SJSA1 (cell line): ENCODE data around the gene DNASE1L1. TPM values are rescaled to one million over a fixed set of nuclear protein-coding genes. Genes with fewer than 3 reads are reported as not detected.

ENCODE experiments used
- DNase-seq, 2 experiments: peaks; one replicate each; pipeline ENCODE4 v3.0.0-alpha.2; 2015 to 2020; ENCODE audit warnings: low spot score in 2 of 2, low read depth in 1 of 2
- H3K27ac ChIP-seq: fragments of 250-450 bp; sonication (Bioruptor Pico); 2 replicates; pipeline ENCODE4 v1.5.1; 2020; ENCODE audit warnings: mild to moderate bottlenecking, moderate library complexity
- H3K27me3 ChIP-seq: fragments of 250-450 bp; sonication (Bioruptor Pico); replicated peaks from 2 replicates; pipeline ENCODE4 v1.5.1; 2020; ENCODE audit warnings: mild to moderate bottlenecking, moderate library complexity
- H3K36me3 ChIP-seq: fragments of 250-450 bp; sonication (Bioruptor Pico); 2 replicates; pipeline ENCODE4 v1.5.1; 2020; ENCODE audit warnings: mild to moderate bottlenecking
- H3K4me1 ChIP-seq: fragments of 250-450 bp; sonication (Bioruptor Pico); replicated peaks from 2 replicates; pipeline ENCODE4 v1.6.1; 2021; ENCODE audit warnings: mild to moderate bottlenecking
- H3K4me3 ChIP-seq: fragments of 250-450 bp; sonication (Bioruptor Pico); 2 replicates; pipeline ENCODE4 v1.5.1; 2020; ENCODE audit warnings: mild to moderate bottlenecking
- H3K9me3 ChIP-seq: fragments of 250-450 bp; sonication (Bioruptor Pico); replicated peaks from 2 replicates; pipeline ENCODE4 v1.5.1; 2020; ENCODE audit warnings: mild to moderate bottlenecking
- total RNA-seq: library from RNA; depleted of rRNA; stranded (reverse); fragments of >200 nt; shearing (Covaris generic); gene quantifications from 2 replicates; pipeline ENCODE4 v1.2.3, GENCODE V29; 2014

The DNASE1L1 gene
- total RNA-seq, 1 experiment from 2014 or later, result 41.8 TPM

GRCh38 chrX:154441984-154442707 lies 33.1 kb upstream of the DNASE1L1 start:
- no peak for DNase-seq
- H3K4me3 ChIP-seq, result no peak overlapping the region
- peaks cover 17% of the 10 kb centered on the region for H3K4me1 ChIP-seq
- H3K9me3 ChIP-seq, result no peaks in the 10 kb centered on the region
- H3K27ac ChIP-seq, result no peak overlapping the region
- no peaks in the 10 kb centered on the region for H3K27me3 ChIP-seq
- peaks cover 50% of the 10 kb centered on the region for H3K36me3 ChIP-seq

- Histone ChIP-seq H3K9me3 (no peaks in the 10 kb centered on the region), H3K4me1 (peaks cover 17% of the 10 kb centered on the region), H3K27me3 (no peaks in the 10 kb centered on the region), H3K4me3 (no peak overlapping the region), H3K36me3 (peaks cover 51% of the 10 kb centered on the region), H3K27ac (no peak overlapping the region)
- no peak for DNase-seq
Observed at GRCh38 chrX:154441564-154441963, 32.5 kb upstream of the DNASE1L1 start.

GRCh38 chrX:154440623-154441357 lies 31.7 kb upstream of the DNASE1L1 start:
- Histone ChIP-seq H3K4me3 (no peak overlapping the region), H3K27ac (no peak overlapping the region), H3K9me3 (no peaks in the 10 kb centered on the region), H3K27me3 (no peaks in the 10 kb centered on the region), H3K4me1 (peaks cover 21% of the 10 kb centered on the region), H3K36me3 (peaks cover 53% of the 10 kb centered on the region)
- no peak for DNase-seq

GRCh38 chrX:154439841-154440240 lies 30.8 kb upstream of the DNASE1L1 start:
- Histone ChIP-seq H3K27ac (no peak overlapping the region), H3K4me1 (peaks cover 17% of the 10 kb centered on the region)
- DNase-seq, result no peak

GRCh38 chrX:154437971-154438893 lies 29.2 kb upstream of the DNASE1L1 start:
- peaks cover 10% of the 10 kb centered on the region for H3K4me1 ChIP-seq
- no peak overlapping the region for H3K27ac ChIP-seq
- H3K36me3 ChIP-seq, result peaks cover 49% of the 10 kb centered on the region
- H3K9me3 ChIP-seq, result no peaks in the 10 kb centered on the region
- no peak for DNase-seq
- H3K4me3 ChIP-seq, result peak overlapping the region; percentile 88
- H3K27me3 ChIP-seq, result no peaks in the 10 kb centered on the region

More at GRCh38 chrX:154439841-154440240, 30.8 kb upstream of the DNASE1L1 start:
- H3K27me3 ChIP-seq, result no peaks in the 10 kb centered on the region
- H3K36me3 ChIP-seq, result peaks cover 53% of the 10 kb centered on the region
- no peaks in the 10 kb centered on the region for H3K9me3 ChIP-seq
- no peak overlapping the region for H3K4me3 ChIP-seq

- DNase-seq, result peak; percentile 61 to 69
- H3K4me1 ChIP-seq, result peaks cover 10% of the 10 kb centered on the region
- peak within 1 kb of the TSS; percentile 91 for H3K27ac ChIP-seq
- no peaks in the 10 kb centered on the region for H3K9me3 ChIP-seq
- no peaks in the 10 kb centered on the region for H3K27me3 ChIP-seq
- peaks cover 43% of the 10 kb centered on the region for H3K36me3 ChIP-seq
- H3K4me3 ChIP-seq, result peak within 1 kb of the TSS; percentile 88
Observed at GRCh38 chrX:154436983-154437752, 28.1 kb upstream of the DNASE1L1 start, which contains the start of gene GDI1. GDI1 (plus strand) TSS chrX:154437154; CDS start chrX:154437255, 101 bp downstream.

- H3K36me3 ChIP-seq, result peaks cover 36% of the 10 kb centered on the region
- DNase-seq, result no peak
- H3K27ac ChIP-seq, result peak overlapping the region; percentile 91
- peak overlapping the region; percentile 88 for H3K4me3 ChIP-seq
- peaks cover 10% of the 10 kb centered on the region for H3K4me1 ChIP-seq
- H3K27me3 ChIP-seq, result no peaks in the 10 kb centered on the region
- no peaks in the 10 kb centered on the region for H3K9me3 ChIP-seq
Observed at GRCh38 chrX:154436374-154436982, 27.4 kb upstream of the DNASE1L1 start.

GRCh38 chrX:154435171-154435733 lies 26.2 kb upstream of the DNASE1L1 start:
- peaks cover 10% of the 10 kb centered on the region for H3K4me1 ChIP-seq
- no peak for DNase-seq
- no peak overlapping the region for H3K4me3 ChIP-seq
- H3K27ac ChIP-seq, result no peak overlapping the region
- peaks cover 28% of the 10 kb centered on the region for H3K36me3 ChIP-seq
- no peaks in the 10 kb centered on the region for H3K9me3 ChIP-seq
- no peaks in the 10 kb centered on the region for H3K27me3 ChIP-seq

GRCh38 chrX:154434394-154435168 lies 25.5 kb upstream of the DNASE1L1 start:
- Histone ChIP-seq H3K36me3 (peaks cover 24% of the 10 kb centered on the region), H3K27ac (no peak overlapping the region), H3K4me1 (peaks cover 10% of the 10 kb centered on the region), H3K27me3 (no peaks in the 10 kb centered on the region), H3K4me3 (no peak overlapping the region), H3K9me3 (no peaks in the 10 kb centered on the region)
- no peak for DNase-seq

GRCh38 chrX:154433605-154434004 lies 24.6 kb upstream of the DNASE1L1 start:
- Histone ChIP-seq H3K27me3 (no peaks in the 10 kb centered on the region), H3K36me3 (peaks cover 19% of the 10 kb centered on the region), H3K4me3 (no peak overlapping the region), H3K4me1 (peaks cover 10% of the 10 kb centered on the region), H3K27ac (no peak overlapping the region), H3K9me3 (no peaks in the 10 kb centered on the region)
- no peak for DNase-seq

- Histone ChIP-seq H3K36me3 (peaks cover 15% of the 10 kb centered on the region), H3K4me3 (no peak overlapping the region), H3K9me3 (no peaks in the 10 kb centered on the region), H3K27me3 (no peaks in the 10 kb centered on the region), H3K27ac (no peak overlapping the region), H3K4me1 (peaks cover 8% of the 10 kb centered on the region)
- DNase-seq, result no peak
Observed at GRCh38 chrX:154432210-154432609, 23.2 kb upstream of the DNASE1L1 start.

GRCh38 chrX:154431341-154431740 lies 22.3 kb upstream of the DNASE1L1 start:
- no peak for DNase-seq
- no peaks in the 10 kb centered on the region for H3K27me3 ChIP-seq
- no peak overlapping the region for H3K4me3 ChIP-seq
- H3K4me1 ChIP-seq, result peaks cover 6% of the 10 kb centered on the region
- H3K9me3 ChIP-seq, result no peaks in the 10 kb centered on the region
- no peak overlapping the region for H3K27ac ChIP-seq
- H3K36me3 ChIP-seq, result peaks cover 12% of the 10 kb centered on the region
